Thyroid gland (tissue), 4 donors: ENCODE results near the gene TFB2M.

Experiments
- CTCF ChIP-seq, 6 experiments: fragments of 200-600 bp in 3 of 6; fragments of 450-650 bp in 3 of 6; sonication (generic) in 3 of 6; IDR thresholded peaks; one replicate each; pipeline ENCODE4 v1.5.1; 2016 to 2019; ENCODE audit warnings: antibody characterized with exemption in 6 of 6, mild to moderate bottlenecking in 2 of 6, inconsistent platforms in 1 of 6, moderate library complexity in 1 of 6
- POLR2A ChIP-seq, 2 donors: fragments of 450-650 bp; IDR thresholded peaks; one replicate each; pipeline ENCODE4 v1.6.1; 2017; ENCODE audit warnings: antibody characterized with exemption in 2 of 2, mild to moderate bottlenecking in 2 of 2, moderate library complexity in 1 of 2

- no peak for TF ChIP-seq CTCF (IDR thresholded peaks at IDR 0.05)
- TF ChIP-seq POLR2A (IDR thresholded peaks at IDR 0.05), result no peak
These were observed 31.3 kb upstream of the TFB2M start for GRCh38 chr1:246597340-246597739.
